ENCODE measurements around the gene PITPNB.

- TF ChIP-seq CTCF (IDR thresholded peaks at IDR 0.05), result no peak
- TF ChIP-seq POLR2A (IDR thresholded peaks at IDR 0.05), result no peak
- TF ChIP-seq POLR2AphosphoS5 (IDR thresholded peaks at IDR 0.05), result no peak
Measured at GRCh38 chr22:27858626-27859025, 60.4 kb downstream of the PITPNB start.

Measured in breast epithelium (tissue), 3 donors.